HG03378 (cell line): ENCODE measurements around the gene VPS18.

Experiments used
- ATAC-seq: cut with Tn5 transposase; IDR thresholded peaks from one replicate; pipeline ENCODE4 v1.9.1; 2021; ENCODE audit warnings: mild to moderate bottlenecking, moderate library complexity; ENCODE audit not compliant: unreplicated experiment

VPS18 gene

DNA sequence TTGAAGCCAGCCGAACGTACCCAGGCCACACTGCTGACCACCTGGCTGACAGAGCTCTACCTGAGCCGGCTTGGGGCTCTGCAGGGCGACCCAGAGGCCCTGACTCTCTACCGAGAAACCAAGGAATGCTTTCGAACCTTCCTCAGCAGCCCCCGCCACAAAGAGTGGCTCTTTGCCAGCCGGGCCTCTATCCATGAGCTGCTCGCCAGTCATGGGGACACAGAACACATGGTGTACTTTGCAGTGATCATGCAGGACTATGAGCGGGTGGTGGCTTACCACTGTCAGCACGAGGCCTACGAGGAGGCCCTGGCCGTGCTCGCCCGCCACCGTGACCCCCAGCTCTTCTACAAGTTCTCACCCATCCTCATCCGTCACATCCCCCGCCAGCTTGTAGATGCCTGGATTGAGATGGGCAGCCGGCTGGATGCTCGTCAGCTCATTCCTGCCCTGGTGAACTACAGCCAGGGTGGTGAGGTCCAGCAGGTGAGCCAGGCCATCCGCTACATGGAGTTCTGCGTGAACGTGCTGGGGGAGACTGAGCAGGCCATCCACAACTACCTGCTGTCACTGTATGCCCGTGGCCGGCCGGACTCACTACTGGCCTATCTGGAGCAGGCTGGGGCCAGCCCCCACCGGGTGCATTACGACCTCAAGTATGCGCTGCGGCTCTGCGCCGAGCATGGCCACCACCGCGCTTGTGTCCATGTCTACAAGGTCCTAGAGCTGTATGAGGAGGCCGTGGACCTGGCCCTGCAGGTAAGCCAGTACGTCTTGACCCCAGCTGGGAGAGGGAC is 6.2 kb downstream of the VPS18 start:
- no peak for ATAC-seq

DNA sequence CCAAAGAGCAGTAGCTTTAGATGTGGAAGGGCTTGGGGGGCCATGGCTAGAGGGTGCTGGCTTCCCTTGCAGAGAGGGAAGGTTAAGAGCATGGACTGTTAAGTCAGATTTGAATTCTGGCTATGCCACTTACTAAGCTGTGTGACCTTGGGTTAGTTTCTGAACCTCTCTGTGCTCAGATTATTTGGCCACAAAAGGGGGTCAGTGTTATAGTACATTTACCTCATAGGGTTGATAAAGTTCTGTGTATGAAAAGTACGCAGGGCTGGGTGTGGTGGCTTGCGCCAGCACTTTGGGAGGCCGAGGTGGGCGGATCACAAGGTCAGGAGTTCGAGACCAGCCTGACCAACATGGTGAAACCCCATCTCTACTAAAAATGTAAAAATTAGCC is 6.8 kb downstream of the VPS18 start:
- ATAC-seq: no peak

- no peak for ATAC-seq
Measured at GRCh38 chr15:40902605-40903561, 8.6 kb downstream of the VPS18 start.

DNA sequence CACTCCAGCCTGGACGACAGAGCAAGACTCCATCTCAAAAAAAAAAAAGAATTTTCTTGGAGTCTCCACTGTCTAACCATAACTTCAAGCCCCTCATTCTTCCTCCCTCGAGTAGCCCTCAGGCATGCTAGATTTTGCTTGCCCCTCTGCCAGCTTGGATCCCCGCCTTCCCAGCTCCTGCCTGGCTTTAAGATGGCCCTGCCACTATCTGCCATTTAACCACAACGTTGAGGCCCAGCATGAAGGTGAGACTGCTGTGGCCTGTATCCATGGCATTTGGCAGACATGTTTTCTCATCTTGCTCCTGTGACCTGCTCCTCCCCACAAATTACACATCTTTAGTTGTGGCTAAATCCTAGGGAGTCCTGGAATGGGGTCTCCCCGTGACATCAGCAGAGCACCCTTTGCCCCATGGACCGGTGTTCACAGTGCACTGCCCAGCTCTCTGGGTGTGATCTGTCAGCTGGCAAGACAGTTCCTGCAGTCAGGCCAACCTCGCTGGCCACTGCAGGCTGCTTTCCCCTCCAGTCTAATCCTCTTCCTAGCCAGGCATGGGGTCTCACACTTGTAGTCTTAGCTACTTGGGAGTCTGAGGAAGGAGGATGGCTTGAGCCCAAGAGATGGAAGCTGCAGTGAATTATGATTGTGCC is 10.4 kb downstream of the VPS18 start:
- ATAC-seq: no peak

DNA sequence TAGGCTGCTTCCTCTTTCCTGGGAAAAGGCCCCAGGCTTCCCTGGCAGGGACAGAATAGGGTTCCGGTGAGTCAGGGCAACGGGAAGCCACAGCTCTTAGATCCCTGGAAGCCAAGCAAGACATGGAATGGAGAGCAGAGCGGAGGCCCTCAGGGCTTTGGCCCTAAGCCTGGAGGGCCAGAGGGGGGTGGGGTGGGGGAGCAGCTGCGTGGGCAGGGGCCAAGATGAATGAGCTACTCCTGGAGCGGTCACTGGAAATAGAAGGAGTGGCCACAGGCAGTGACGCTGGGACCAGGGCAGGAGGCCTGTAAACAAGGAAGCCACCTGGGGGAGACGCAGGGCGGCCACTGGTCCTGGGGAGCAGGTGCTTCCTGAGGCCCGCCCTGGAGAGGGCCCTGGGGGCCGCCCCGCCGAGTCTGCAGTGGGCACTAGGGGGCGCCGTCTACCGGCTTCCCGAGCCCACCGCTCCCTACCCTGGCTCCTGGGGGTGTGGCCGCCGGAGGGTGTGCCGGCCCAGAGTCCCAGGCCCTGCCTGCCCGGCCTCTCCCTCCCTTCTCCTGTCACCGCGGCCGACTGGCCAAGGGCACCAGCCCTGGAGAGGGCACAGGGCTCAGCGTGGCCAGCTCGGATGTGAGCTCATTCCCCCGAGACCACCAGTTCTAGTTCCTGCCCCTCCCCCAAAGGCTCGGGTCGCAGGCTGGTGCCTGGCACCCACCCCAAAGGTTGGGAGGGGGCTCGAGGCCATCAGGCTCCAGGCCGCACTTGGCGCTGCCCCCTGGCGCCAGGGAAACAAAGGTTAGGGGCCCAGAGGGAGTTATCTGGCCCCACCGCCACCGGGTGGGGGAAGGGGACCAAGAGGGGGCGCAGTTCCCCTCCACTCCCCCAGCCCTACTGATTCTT is 12.1 kb downstream of the VPS18 start:
- ATAC-seq: peak; percentile 40

DNA sequence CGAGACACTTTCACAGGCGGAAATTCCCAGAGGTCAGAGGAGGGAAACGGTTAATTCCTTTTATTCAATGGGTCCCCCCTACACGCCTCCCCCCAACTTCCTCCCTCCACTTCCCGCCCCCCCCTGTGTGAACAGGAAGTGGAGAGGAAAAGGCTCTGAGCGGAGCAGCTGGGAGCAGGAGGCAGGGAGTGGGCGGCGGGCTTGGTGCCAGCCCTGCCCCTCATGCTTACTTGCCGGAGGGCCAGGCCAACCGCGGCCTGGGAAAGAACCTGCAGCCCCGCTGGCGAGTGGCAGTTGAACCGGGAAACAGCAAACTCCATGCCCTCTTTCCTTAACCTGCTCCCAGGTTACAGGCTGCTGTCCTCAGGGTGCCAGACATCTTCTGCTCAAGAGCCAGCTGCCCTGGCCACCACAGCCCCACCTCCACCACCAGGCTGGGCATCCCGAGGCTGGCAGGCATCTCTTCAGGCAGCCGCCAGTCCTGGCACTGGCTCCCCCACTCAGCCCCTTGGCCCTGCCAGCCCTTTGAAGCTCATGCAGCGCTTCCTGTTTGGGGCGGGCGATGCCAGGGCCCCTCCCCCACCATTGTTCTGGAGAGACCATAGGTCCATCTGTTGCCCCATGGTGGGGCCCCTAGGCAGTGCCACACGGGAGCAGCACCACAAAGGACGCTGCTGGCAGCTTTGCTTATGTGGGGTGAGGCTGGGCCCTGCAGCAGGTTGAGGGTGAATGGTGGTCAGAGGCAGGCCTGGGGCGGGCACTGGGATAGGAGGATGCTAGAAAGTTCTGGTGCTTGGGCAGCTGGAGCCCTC is 12.9 kb downstream of the VPS18 start:
- ATAC-seq: peak; percentile 6

DNA sequence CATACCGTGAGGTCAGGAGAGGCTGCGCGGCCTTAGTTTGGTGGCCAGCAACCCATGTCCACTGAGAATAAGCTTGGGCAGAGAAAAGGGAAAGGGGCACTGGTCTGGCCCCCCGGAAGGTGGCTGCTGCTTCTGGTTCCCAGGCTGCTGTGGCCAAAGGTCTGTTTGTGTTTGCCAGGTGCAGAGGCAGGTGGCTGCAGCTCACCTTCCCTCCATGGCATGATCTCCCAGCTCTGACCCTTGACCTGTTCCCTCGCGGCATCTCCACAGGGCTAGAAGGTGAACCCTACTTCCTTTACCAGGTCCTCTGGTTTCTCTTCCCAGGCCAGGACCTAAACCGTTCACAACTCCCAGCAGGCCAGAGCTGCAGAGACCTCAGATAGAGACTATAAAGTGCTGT is 13.8 kb downstream of the VPS18 start:
- no peak for ATAC-seq

GRCh38 chr15:40909662-40910630 is 15.7 kb downstream of the VPS18 start:
- no peak for ATAC-seq

DNA sequence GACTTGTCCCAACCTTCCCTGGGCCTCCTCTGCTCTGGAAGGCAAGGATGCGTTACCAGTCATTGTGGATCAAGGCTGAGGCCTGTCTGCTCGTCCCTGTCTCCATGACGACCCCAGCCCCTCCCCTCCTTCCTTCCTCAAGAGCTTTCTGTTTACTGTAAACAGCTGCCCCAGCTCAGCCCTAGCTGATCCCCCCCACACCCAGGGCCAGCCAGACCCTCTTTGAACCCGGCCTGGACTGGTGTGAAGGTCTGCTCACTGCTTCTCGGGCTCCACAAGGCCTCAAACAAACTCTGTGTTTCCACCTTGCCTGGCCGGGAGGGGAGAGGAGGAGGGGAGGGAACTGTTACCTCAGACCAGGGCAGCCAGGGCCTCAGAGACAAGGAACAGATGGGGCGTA is 16.9 kb downstream of the VPS18 start:
- ATAC-seq: no peak

GRCh38 chr15:40911693-40912092 is 17.4 kb downstream of the VPS18 start:
- no peak for ATAC-seq

DNA sequence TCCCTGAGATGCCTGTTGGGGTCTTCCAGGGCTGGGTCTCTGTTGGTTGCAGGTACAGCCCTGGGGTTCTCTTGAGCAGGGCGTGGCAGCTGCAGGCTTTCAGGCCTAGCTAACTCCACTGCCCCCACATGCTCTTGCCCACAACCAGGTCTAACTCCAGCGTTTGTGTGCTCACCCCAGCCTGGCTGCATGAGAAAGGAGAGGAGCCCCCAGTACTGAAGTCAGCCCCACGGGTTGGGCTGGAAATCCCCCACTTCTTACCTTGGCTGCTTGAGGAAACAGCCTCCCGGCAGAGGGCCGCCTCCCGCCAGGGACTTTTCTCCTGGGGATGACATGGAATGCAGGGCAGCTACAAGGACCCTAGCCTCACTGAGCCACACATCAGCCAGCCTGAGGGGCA is 18.2 kb downstream of the VPS18 start:
- ATAC-seq: no peak

DNA sequence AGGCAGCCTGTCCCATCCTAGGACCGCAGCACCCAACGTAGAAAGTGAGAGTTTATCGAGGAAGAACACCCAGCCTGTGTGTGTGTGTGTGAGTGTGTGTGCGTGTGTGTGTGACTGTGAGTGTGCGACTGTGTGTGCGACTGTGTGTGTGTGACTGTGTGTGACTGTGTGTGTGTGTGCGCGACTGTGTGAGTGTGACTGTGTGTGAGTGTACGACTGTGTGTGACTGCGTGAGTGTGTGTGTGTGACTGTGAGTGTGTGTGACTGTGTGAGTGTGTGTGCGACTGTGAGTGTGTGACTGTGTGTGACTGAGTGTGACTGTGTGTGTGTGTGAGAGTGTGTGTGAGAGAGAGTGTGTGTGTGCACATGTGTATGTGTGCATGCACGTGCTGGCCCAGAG is 19.8 kb downstream of the VPS18 start:
- no peak for ATAC-seq

DNA sequence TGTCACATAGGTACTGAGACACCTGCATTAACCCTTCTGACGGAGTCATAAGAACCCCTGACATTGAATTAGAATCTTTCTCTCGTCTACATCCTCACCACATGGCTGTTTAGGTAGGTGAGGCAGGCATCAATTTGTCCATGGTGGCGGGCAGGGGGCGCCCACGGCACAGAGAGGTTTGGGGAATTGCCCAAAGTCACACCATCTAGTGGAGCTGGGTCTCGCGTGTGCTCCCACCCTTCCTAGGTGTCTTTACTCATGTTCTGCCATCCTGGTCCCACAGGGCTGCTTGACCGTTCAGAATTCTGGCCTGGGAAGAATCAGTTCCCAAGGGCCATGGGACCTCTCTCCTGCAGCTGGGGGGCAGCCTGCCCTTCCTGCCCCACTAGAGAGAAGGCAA is 20.2 kb downstream of the VPS18 start:
- no peak for ATAC-seq

GRCh38 chr15:40915116-40915661 is 20.9 kb downstream of the VPS18 start:
- ATAC-seq: no peak

DNA sequence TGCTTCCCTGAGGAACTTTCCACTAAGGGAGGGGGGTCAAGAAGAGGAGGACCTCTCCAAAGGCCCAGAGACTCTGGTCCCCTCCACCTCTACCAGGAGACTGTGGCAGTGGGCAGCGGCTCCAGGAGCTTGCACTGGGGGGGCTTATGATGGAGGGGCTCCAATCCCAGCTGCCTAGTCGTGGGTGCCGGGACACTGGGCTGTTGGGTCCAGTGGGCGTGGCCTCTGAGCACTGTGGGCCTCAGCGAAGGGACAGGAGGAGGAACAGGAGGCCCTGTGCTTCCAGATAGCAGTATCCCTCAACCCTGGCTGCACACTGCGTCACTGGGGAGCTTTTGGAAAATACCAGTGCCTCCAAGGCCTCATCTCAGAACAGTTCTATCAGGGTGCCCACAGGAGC is 21.4 kb downstream of the VPS18 start:
- ATAC-seq: no peak

GRCh38 chr15:40917585-40917984 is 23.3 kb downstream of the VPS18 start:
- no peak for ATAC-seq

GRCh38 chr15:40918146-40918798 is 24.0 kb downstream of the VPS18 start:
- ATAC-seq: no peak
